ENCODE measurements around the gene ATXN7L1. TPM values are rescaled to one million over a fixed set of nuclear protein-coding genes. Genes with fewer than 3 reads are reported as not detected.
"Not testable (repeated sequence)": the region's sequence is repeated elsewhere in the genome, so short reads cannot be mapped to it uniquely, and the experiment has no call there.

The ATXN7L1 gene
- total RNA-seq, 2 experiments from 2014 or later: 3.8 to 4.3 TPM

GRCh38 chr7:105742787-105743186 lies 133.6 kb downstream of the ATXN7L1 start:
- CTCF ChIA-PET: interaction anchor here (0.9 to 1.6 kb wide), 4 partner anchors 18 to 267 kb away, joined by 3 read pairs; no protein-coding TSS in a partner anchor
- POLR2A ChIA-PET: no interaction called here

- CTCF ChIA-PET: interaction anchor here (1.5 to 1.6 kb wide), 2 partner anchors 18 to 23 kb away, joined by 3 read pairs; no protein-coding TSS in a partner anchor
- POLR2A ChIA-PET: no interaction called here
Measured at GRCh38 chr7:105741982-105742381, 134.4 kb downstream of the ATXN7L1 start.

GRCh38 chr7:105738133-105738532 lies 138.3 kb downstream of the ATXN7L1 start:
- CTCF ChIA-PET: interaction anchor here (0.6 to 1.5 kb wide), 2 partner anchors 81 to 161 kb away, joined by 3 to 4 read pairs; no protein-coding TSS in a partner anchor
- POLR2A ChIA-PET: no interaction called here

GRCh38 chr7:105734233-105734632 lies 142.2 kb downstream of the ATXN7L1 start:
- POLR2A ChIA-PET: no interaction called here
- CTCF ChIA-PET: no interaction called here

GRCh38 chr7:105731042-105731441 lies 145.4 kb downstream of the ATXN7L1 start:
- POLR2A ChIA-PET: no interaction called here

GRCh38 chr7:105728028-105728427 lies 148.4 kb downstream of the ATXN7L1 start:
- POLR2A ChIA-PET: no interaction called here

More at GRCh38 chr7:105731042-105731441, 145.4 kb downstream of the ATXN7L1 start:
- CTCF ChIA-PET: no interaction called here

GRCh38 chr7:105724688-105725087 lies 151.7 kb downstream of the ATXN7L1 start:
- POLR2A ChIA-PET: no interaction called here
- CTCF ChIA-PET: no interaction called here

More at GRCh38 chr7:105728028-105728427, 148.4 kb downstream of the ATXN7L1 start:
- CTCF ChIA-PET: no interaction called here

GRCh38 chr7:105723572-105723971 lies 152.8 kb downstream of the ATXN7L1 start:
- CTCF ChIA-PET: interaction anchor here (1.2 kb wide), 1 partner anchor 166 kb away, joined by 3 read pairs; no protein-coding TSS in a partner anchor
- POLR2A ChIA-PET: no interaction called here

GRCh38 chr7:105721571-105722104 lies 154.8 kb downstream of the ATXN7L1 start:
- ChIA-PET CTCF (no interaction called here), POLR2A (no interaction called here)

GRCh38 chr7:105719919-105720318 lies 156.5 kb downstream of the ATXN7L1 start:
- CTCF ChIA-PET: no interaction called here

GRCh38 chr7:105719395-105719794 lies 157.0 kb downstream of the ATXN7L1 start:
- POLR2A ChIA-PET: no interaction called here
- CTCF ChIA-PET: no interaction called here

More at GRCh38 chr7:105719919-105720318, 156.5 kb downstream of the ATXN7L1 start:
- POLR2A ChIA-PET: no interaction called here

- ChIA-PET CTCF (interaction anchor here (1.0 kb wide), 1 partner anchor 47 kb away, joined by 3 read pairs; no protein-coding TSS in a partner anchor), POLR2A (no interaction called here)
Measured at GRCh38 chr7:105718511-105718925, 157.9 kb downstream of the ATXN7L1 start.

GRCh38 chr7:105715528-105715927 lies 160.9 kb downstream of the ATXN7L1 start:
- CTCF ChIA-PET: no interaction called here
- POLR2A ChIA-PET: no interaction called here

GRCh38 chr7:105713488-105714465 lies 162.6 kb downstream of the ATXN7L1 start:
- CTCF ChIA-PET: interaction anchor here (0.6 kb wide), 1 partner anchor 123 kb away, joined by 4 read pairs; no protein-coding TSS in a partner anchor

GRCh38 chr7:105712877-105713276 lies 163.5 kb downstream of the ATXN7L1 start:
- CTCF ChIA-PET: no interaction called here
- POLR2A ChIA-PET: no interaction called here

More at GRCh38 chr7:105713488-105714465, 162.6 kb downstream of the ATXN7L1 start:
- POLR2A ChIA-PET: no interaction called here

- CTCF ChIA-PET: no interaction called here
- POLR2A ChIA-PET: no interaction called here
Measured at GRCh38 chr7:105711726-105712402, 164.5 kb downstream of the ATXN7L1 start.

- CTCF ChIA-PET, POLR2A ChIA-PET: not testable (repeated sequence)
Measured at GRCh38 chr7:105710720-105711119, 165.7 kb downstream of the ATXN7L1 start.

GRCh38 chr7:105708763-105709080 lies 167.7 kb downstream of the ATXN7L1 start:
- POLR2A ChIA-PET: no interaction called here
- CTCF ChIA-PET: no interaction called here

- POLR2A ChIA-PET: no interaction called here
- CTCF ChIA-PET: no interaction called here
Measured at GRCh38 chr7:105707967-105708762, 168.2 kb downstream of the ATXN7L1 start.

GRCh38 chr7:105707381-105707780 lies 169.0 kb downstream of the ATXN7L1 start:
- ChIA-PET CTCF (no interaction called here), POLR2A (no interaction called here)

Data from activated CD8-positive, alpha-beta memory T cell treated with anti-CD3 and anti-CD28 coated beads for 36 hours (primary cell).